NB4 (cell line): Measurements from ENCODE around the gene NT5DC1.

ENCODE experiments used
- POLR2A ChIP-seq: IDR thresholded peaks from 2 replicates; pipeline ENCODE4 v1.6.1; 2011; ENCODE audit warnings: mild to moderate bottlenecking; ENCODE audit not compliant: insufficient read length; ENCODE audit errors: extremely low read depth
- TF ChIP-seq, protein P1 (sequence below): IDR thresholded peaks from one replicate; pipeline ENCODE4 v1.5.1; 2012; ENCODE audit warnings: low read depth, low read length
- TF ChIP-seq, protein P2 (sequence below): IDR thresholded peaks from 2 replicates; pipeline ENCODE4 v1.6.1; 2011; ENCODE audit warnings: low read depth, low read length

DNA sequence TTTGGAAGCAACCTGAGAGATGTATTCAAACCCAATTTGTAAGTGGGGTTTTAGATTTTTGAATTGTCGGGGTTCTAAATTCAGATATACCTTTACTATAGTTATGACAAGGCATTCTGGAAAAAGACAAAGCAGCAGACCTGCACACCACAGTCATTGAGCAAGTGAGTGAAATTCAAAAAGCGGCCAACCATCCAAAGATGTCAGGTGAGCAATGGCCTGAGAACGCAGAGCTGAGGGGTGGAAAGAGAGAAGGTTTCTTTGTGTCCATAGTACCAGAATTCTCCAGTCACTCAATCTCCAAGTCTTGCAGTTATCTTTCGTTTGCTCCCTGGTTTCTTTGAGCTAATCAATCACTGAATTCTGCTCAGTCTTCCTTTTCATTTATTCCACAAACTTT is 38.2 kb upstream of the NT5DC1 start:
- TF ChIP-seq, protein P1, sequence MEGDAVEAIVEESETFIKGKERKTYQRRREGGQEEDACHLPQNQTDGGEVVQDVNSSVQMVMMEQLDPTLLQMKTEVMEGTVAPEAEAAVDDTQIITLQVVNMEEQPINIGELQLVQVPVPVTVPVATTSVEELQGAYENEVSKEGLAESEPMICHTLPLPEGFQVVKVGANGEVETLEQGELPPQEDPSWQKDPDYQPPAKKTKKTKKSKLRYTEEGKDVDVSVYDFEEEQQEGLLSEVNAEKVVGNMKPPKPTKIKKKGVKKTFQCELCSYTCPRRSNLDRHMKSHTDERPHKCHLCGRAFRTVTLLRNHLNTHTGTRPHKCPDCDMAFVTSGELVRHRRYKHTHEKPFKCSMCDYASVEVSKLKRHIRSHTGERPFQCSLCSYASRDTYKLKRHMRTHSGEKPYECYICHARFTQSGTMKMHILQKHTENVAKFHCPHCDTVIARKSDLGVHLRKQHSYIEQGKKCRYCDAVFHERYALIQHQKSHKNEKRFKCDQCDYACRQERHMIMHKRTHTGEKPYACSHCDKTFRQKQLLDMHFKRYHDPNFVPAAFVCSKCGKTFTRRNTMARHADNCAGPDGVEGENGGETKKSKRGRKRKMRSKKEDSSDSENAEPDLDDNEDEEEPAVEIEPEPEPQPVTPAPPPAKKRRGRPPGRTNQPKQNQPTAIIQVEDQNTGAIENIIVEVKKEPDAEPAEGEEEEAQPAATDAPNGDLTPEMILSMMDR = no peak
- TF ChIP-seq POLR2A = no peak
- TF ChIP-seq, protein P2, sequence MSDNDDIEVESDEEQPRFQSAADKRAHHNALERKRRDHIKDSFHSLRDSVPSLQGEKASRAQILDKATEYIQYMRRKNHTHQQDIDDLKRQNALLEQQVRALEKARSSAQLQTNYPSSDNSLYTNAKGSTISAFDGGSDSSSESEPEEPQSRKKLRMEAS = no peak
